ENCODE measurements around the gene FADS2.
"Not testable (repeated sequence)": the region's sequence is repeated elsewhere in the genome, so short reads cannot be mapped to it uniquely, and the experiment has no call there.

Gene FADS2

GRCh38 chr11:61869429-61869707 is 41.3 kb downstream of the FADS2 start:
- DNase-seq, result no peak

- DNase-seq, result no peak
These were observed 41.8 kb downstream of the FADS2 start for GRCh38 chr11:61869708-61870451.

GRCh38 chr11:61870541-61871031 is 42.5 kb downstream of the FADS2 start:
- no peak for DNase-seq

- DNase-seq, result peak; percentile 58
These were observed 43.1 kb downstream of the FADS2 start for GRCh38 chr11:61871158-61871597.

- no peak for DNase-seq
These were observed 45.0 kb downstream of the FADS2 start for GRCh38 chr11:61872935-61873565.

GRCh38 chr11:61873588-61874376 is 45.7 kb downstream of the FADS2 start:
- DNase-seq, result no peak

GRCh38 chr11:61874377-61874809 is 46.3 kb downstream of the FADS2 start:
- DNase-seq, result no peak

- no peak for DNase-seq
These were observed 46.8 kb downstream of the FADS2 start for GRCh38 chr11:61874853-61875252.

GRCh38 chr11:61875698-61876097 is 47.6 kb downstream of the FADS2 start:
- no peak for DNase-seq

- DNase-seq, result no peak
These were observed 51.1 kb downstream of the FADS2 start for GRCh38 chr11:61879152-61879551.

GRCh38 chr11:61880031-61880430 is 51.9 kb downstream of the FADS2 start:
- DNase-seq, result no peak

GRCh38 chr11:61880454-61880853 is 52.4 kb downstream of the FADS2 start:
- DNase-seq, result no peak

- DNase-seq, result no peak
These were observed 53.3 kb downstream of the FADS2 start for GRCh38 chr11:61881397-61881796.

- not testable (repeated sequence) for DNase-seq
These were observed 54.2 kb downstream of the FADS2 start for GRCh38 chr11:61882267-61882666.

GRCh38 chr11:61882879-61883278 is 54.8 kb downstream of the FADS2 start:
- DNase-seq, result no peak

- DNase-seq, result no peak
These were observed 55.2 kb downstream of the FADS2 start for GRCh38 chr11:61883327-61883726.

- DNase-seq, result no peak
These were observed 55.8 kb downstream of the FADS2 start for GRCh38 chr11:61883947-61884346.

GRCh38 chr11:61885166-61885778 is 57.2 kb downstream of the FADS2 start:
- DNase-seq, result no peak

- DNase-seq, result no peak
These were observed 57.9 kb downstream of the FADS2 start for GRCh38 chr11:61885784-61886580.

GRCh38 chr11:61886643-61887042 is 58.5 kb downstream of the FADS2 start:
- DNase-seq, result no peak

- DNase-seq, result no peak
These were observed 59.9 kb downstream of the FADS2 start for GRCh38 chr11:61887839-61888494.

GRCh38 chr11:61888590-61888989 is 60.5 kb downstream of the FADS2 start:
- no peak for DNase-seq
